GM23248 (cell line): ENCODE results near the gene TRPM3.

Experiments
- EZH2 ChIP-seq: fragments of 200-600 bp; sonication (generic); IDR thresholded peaks from 2 replicates; pipeline ENCODE4 v1.6.1; 2018; ENCODE audit warnings: antibody characterized with exemption, mild to moderate bottlenecking; ENCODE audit not compliant: insufficient read depth, poor library complexity, severe bottlenecking
- EZH2phosphoT487 ChIP-seq: fragments of 200-600 bp; sonication (generic); IDR thresholded peaks from 2 replicates; pipeline ENCODE4 v1.6.1; 2018; ENCODE audit warnings: antibody characterized with exemption, moderate library complexity, mild to moderate bottlenecking, low read depth; ENCODE audit not compliant: insufficient read depth

GRCh38 chr9:70601000-70601951 lies 520.1 kb downstream of the TRPM3 start:
- TF ChIP-seq EZH2 (no peak), EZH2phosphoT487 (no peak)
